NB4 (cell line): ENCODE results near the gene BMPR1B.

Experiments
- DNase-seq: peaks from one replicate; pipeline ENCODE4 v3.0.0; 2010; ENCODE audit warnings: low read depth
- H3K4me3 ChIP-seq: one replicate; pipeline ENCODE4 v1.5.1; 2011; ENCODE audit warnings: mild to moderate bottlenecking, low read depth, low read length, moderate library complexity
- CTCF ChIP-seq: IDR thresholded peaks from one replicate; pipeline ENCODE4 v1.5.1; 2012; ENCODE audit warnings: low read depth, low read length
- MYC ChIP-seq: IDR thresholded peaks from 2 replicates; pipeline ENCODE4 v1.6.1; 2011; ENCODE audit warnings: low read depth, low read length
- POLR2A ChIP-seq: IDR thresholded peaks from 2 replicates; pipeline ENCODE4 v1.6.1; 2011; ENCODE audit warnings: mild to moderate bottlenecking; ENCODE audit not compliant: insufficient read length; ENCODE audit errors: extremely low read depth
- TF ChIP-seq, protein P1 (sequence below): IDR thresholded peaks from 2 replicates; pipeline ENCODE4 v1.6.1; 2011; ENCODE audit warnings: low read depth, low read length

BMPR1B gene

DNA sequence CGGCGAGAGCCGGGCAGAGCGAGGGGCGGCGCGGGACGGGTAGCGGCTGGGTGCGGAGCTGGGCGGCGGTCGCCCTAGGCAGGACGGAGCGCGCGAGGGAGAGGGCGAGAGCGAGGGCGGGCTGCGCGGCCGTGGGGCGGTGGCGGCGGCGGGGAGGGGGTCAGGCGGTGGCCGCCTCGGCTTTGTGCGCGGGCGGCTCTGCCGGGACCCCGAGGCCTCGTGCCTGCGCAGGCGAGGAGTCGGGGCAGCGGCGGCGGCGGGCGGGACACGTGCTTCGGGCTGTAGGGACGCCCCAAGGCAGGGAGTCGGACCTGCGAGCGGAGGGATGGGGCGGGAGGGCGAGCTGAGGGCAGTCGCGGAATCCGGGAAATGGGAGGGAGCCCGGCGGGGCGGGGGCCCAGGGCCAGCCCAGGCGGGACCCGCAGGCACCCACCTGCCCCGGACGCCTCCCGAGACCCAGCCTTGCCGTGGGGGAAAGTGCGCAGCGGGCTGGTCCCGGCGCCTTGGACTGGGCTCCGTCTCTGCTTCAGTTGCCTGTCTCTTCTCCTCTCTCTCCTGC, 465 bp downstream of the BMPR1B start:
- no peak overlapping the region for H3K4me3 ChIP-seq
- TF ChIP-seq MYC (no peak), CTCF (no peak), POLR2A (no peak)
- TF ChIP-seq, protein P1, sequence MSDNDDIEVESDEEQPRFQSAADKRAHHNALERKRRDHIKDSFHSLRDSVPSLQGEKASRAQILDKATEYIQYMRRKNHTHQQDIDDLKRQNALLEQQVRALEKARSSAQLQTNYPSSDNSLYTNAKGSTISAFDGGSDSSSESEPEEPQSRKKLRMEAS: no peak

GRCh38 chr4:94758700-94759399, 1.1 kb downstream of the BMPR1B start:
- DNase-seq: no peak
- no peak overlapping the region for H3K4me3 ChIP-seq
- TF ChIP-seq, protein P1: no peak
- TF ChIP-seq MYC: no peak
- TF ChIP-seq CTCF: no peak
- TF ChIP-seq POLR2A: no peak

More for the DNA sequence above, 465 bp downstream of the BMPR1B start:
- no peak for DNase-seq

GRCh38 chr4:94759767-94760211, 2.0 kb downstream of the BMPR1B start:
- no peak overlapping the region for H3K4me3 ChIP-seq
- no peak for DNase-seq
- TF ChIP-seq POLR2A (no peak), CTCF (no peak), MYC (no peak)
- TF ChIP-seq, protein P1: no peak

DNA sequence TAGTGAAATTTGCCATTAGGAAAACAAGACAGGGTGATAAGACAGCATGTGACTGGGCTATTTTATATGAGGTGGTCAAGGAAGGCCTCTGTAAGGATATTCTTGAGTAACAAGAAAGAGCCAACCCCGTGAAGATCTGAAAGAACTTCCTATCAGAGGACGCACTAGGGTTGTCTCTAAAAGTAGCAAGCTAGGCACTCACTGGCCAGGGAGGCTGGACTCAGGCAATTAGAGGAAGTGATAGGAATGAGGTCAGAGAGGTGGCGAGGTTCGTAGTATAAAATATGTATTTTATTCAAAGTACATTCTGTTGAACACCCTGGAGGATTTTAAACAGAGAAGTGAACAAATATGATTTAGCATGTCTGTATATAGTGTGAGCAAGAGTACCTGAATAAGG, 4.6 kb downstream of the BMPR1B start:
- no peak overlapping the region for H3K4me3 ChIP-seq
- DNase-seq: peak; percentile 2
- TF ChIP-seq MYC: no peak
- TF ChIP-seq POLR2A: no peak
- no peak for TF ChIP-seq CTCF
- TF ChIP-seq, protein P1: no peak

- no peak overlapping the region for H3K4me3 ChIP-seq
- no peak for DNase-seq
- TF ChIP-seq CTCF (no peak), MYC (no peak), POLR2A (no peak)
- TF ChIP-seq, protein P1: no peak
These were observed 5.2 kb downstream of the BMPR1B start for GRCh38 chr4:94763005-94763404.
